Osteoblast (primary cell): ENCODE data around the gene ARPC2. TPM values are rescaled to one million over a fixed set of nuclear protein-coding genes. Genes with fewer than 3 reads are reported as not detected.

Experiments used
- DNase-seq: peaks from one replicate; pipeline ENCODE4 v3.0.0; 2011; ENCODE audit warnings: low spot score, mixed read lengths; ENCODE audit not compliant: insufficient read length; ENCODE audit errors: missing footprints
- H2AFZ ChIP-seq: 2 replicates; pipeline ENCODE4 v1.6.0; 2011; ENCODE audit warnings: mild to moderate bottlenecking, low read length
- H3K27ac ChIP-seq: 2 replicates; pipeline ENCODE4 v1.5.1; 2011; ENCODE audit warnings: mild to moderate bottlenecking, low read depth, low read length, moderate library complexity
- H3K27me3 ChIP-seq: 2 replicates; pipeline ENCODE4 v1.6.0; 2012; ENCODE audit warnings: mild to moderate bottlenecking, control low read depth, inconsistent platforms, low read length, moderate library complexity; ENCODE audit not compliant: insufficient read depth
- H3K36me3 ChIP-seq: 2 replicates; pipeline ENCODE4 v1.5.1; 2011; ENCODE audit warnings: mild to moderate bottlenecking, low read length, control low read depth, moderate library complexity; ENCODE audit not compliant: insufficient read depth
- H3K4me1 ChIP-seq: 2 replicates; pipeline ENCODE4 v1.5.1; 2011; ENCODE audit warnings: mild to moderate bottlenecking, low read length, control low read depth, moderate library complexity; ENCODE audit not compliant: insufficient read depth
- H3K4me2 ChIP-seq: 2 replicates; pipeline ENCODE4 v1.6.0; 2011; ENCODE audit warnings: mild to moderate bottlenecking, low read length; ENCODE audit not compliant: insufficient read depth
- H3K4me3 ChIP-seq: fragments of 200-600 bp; sonication (generic); 3 replicates; pipeline ENCODE4 v1.5.1; 2012; ENCODE audit warnings: mild to moderate bottlenecking, low read length, inconsistent platforms; ENCODE audit not compliant: insufficient read depth
- H3K79me2 ChIP-seq: 2 replicates; pipeline ENCODE4 v1.6.0; 2012; ENCODE audit warnings: mild to moderate bottlenecking, low read length, control low read depth, inconsistent platforms; ENCODE audit not compliant: insufficient read depth
- H3K9me3 ChIP-seq: 2 replicates; pipeline ENCODE4 v1.5.1; 2011; ENCODE audit warnings: low read depth, low read length, control low read depth
- H4K20me1 ChIP-seq: 2 replicates; pipeline ENCODE4 v1.6.0; 2012; ENCODE audit warnings: mild to moderate bottlenecking, low read length, control low read depth; ENCODE audit not compliant: insufficient read depth
- total RNA-seq: library from RNA; depleted of rRNA; stranded (reverse); fragments of >200 nt; gene quantifications from 2 replicates; pipeline ENCODE4 v1.2.3, GENCODE V29; 2012
- TF ChIP-seq, protein P1 (sequence below): IDR thresholded peaks from 2 replicates; pipeline ENCODE4 v1.5.1; 2011; ENCODE audit warnings: mild to moderate bottlenecking, low read depth, low read length, moderate library complexity; ENCODE audit errors: extremely low read depth

Gene ARPC2
- total RNA-seq, 1 donor = 301 TPM

DNA sequence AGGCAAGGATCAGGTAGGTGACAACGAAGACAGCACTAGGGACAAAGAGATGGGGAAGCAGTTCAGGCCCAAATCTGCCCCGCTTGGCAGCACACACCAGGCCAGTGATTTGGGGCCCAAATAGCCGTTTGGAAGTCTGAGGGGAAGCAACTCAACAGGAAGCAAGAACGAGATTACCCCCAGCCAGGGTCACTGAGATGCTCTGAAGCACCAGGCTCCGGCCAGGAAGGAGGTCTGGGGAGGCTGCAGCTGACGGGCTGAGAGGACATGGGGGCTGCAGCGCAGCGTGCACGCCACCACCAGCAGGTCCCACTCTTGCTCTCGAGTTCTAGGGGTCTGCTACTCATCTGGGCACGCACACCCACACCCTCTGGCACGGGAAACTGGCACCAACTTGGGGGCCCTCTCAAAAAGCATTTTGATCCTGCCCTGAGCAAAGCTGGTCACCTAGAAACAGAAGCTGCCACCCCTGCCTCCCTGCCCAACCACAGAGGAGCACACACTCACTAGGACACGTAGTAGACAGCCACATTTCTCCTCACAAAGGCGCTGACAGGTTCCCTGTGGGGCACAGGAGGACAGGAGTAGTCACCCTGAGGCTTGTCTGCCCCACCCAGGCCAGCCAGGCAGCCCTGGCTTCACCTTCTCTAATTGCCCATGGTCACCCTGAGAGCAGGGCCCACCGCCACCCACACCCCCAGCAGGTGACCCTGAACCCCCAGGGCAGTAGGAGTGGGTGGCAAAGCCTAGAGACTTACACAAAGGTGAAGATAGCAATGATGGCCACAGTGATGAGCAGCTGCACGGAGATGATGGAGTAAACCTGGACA lies 61.8 kb downstream of the ARPC2 start:
- peaks cover 86% of the 10 kb centered on the region for H3K79me2 ChIP-seq
- no peaks in the 10 kb centered on the region for H3K9me3 ChIP-seq
- H3K4me3 ChIP-seq = no peak overlapping the region
- peaks cover 76% of the 10 kb centered on the region for H3K36me3 ChIP-seq
- DNase-seq = peak; percentile 26
- H3K27ac ChIP-seq = no peak overlapping the region
- H3K4me2 ChIP-seq = no peak overlapping the region
- TF ChIP-seq, protein P1, sequence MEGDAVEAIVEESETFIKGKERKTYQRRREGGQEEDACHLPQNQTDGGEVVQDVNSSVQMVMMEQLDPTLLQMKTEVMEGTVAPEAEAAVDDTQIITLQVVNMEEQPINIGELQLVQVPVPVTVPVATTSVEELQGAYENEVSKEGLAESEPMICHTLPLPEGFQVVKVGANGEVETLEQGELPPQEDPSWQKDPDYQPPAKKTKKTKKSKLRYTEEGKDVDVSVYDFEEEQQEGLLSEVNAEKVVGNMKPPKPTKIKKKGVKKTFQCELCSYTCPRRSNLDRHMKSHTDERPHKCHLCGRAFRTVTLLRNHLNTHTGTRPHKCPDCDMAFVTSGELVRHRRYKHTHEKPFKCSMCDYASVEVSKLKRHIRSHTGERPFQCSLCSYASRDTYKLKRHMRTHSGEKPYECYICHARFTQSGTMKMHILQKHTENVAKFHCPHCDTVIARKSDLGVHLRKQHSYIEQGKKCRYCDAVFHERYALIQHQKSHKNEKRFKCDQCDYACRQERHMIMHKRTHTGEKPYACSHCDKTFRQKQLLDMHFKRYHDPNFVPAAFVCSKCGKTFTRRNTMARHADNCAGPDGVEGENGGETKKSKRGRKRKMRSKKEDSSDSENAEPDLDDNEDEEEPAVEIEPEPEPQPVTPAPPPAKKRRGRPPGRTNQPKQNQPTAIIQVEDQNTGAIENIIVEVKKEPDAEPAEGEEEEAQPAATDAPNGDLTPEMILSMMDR = no peak
- H3K4me1 ChIP-seq = peaks cover 26% of the 10 kb centered on the region
- H3K27me3 ChIP-seq = no peaks in the 10 kb centered on the region
- H2AFZ ChIP-seq = no peak overlapping the region
- H4K20me1 ChIP-seq = peaks cover 14% of the 10 kb centered on the region

DNA sequence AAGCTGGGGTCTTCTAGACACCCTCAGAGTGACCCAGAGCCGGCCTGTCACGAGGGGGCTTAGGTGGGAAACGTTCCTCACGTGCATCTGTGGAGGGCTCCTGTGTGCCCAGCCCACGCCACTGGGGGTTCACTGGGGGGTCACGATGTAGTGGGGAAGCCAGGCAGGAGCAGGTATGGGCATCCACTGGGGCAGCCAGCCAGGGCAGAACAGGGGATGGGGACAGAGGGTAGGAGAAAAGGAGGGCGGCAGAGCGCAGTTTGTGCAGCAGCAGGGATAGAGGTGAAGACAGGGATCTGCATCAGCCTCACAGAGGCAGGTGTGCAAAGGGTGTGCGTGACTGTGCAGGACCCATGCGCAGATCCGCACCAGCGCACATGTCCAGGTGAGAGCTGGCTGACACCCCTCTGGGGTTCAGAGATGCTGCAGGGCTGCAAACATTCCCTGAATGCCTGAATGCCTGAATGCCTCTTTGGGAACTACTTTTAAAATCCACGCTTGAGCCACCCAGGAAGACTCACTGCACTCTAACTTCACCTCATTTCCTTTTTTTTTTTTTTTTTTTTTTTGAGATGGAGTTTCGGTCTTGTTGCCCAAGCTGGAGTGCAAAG lies 63.4 kb downstream of the ARPC2 start:
- TF ChIP-seq, protein P1 = no peak
- Histone ChIP-seq H4K20me1 (peaks cover 20% of the 10 kb centered on the region), H3K27me3 (no peaks in the 10 kb centered on the region), H3K79me2 (peaks cover 93% of the 10 kb centered on the region), H3K9me3 (no peaks in the 10 kb centered on the region), H2AFZ (no peak overlapping the region), H3K36me3 (peaks cover 60% of the 10 kb centered on the region), H3K4me1 (peaks cover 42% of the 10 kb centered on the region), H3K4me2 (no peak overlapping the region), H3K27ac (no peak overlapping the region), H3K4me3 (no peak overlapping the region)
- peak; percentile 49 for DNase-seq

DNA sequence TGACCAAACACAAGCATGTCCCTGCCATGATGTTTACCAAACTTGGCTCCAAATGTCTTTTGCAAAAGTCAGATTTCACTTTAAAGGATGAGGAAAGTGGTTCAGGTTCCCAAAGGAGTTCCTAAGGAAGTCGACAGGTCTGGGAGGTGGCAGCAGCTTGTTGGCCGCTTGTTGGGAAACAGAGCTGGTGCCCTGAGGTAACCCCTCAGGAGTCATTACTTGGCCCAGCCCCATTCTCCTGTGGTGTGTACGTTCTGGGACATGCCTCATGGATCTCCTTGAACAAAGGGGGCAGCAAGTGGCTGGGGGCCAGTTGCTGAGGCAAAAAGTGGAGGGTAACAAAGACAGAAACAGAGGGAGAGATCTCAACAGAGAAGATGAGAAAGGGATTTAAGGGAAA lies 64.5 kb downstream of the ARPC2 start:
- H3K4me2 ChIP-seq = no peak overlapping the region
- H3K4me1 ChIP-seq = peaks cover 53% of the 10 kb centered on the region
- H3K4me3 ChIP-seq = no peak overlapping the region
- TF ChIP-seq, protein P1 = no peak
- H3K36me3 ChIP-seq = peaks cover 50% of the 10 kb centered on the region
- peak overlapping the region; percentile 98 for H3K27ac ChIP-seq
- H4K20me1 ChIP-seq = peaks cover 20% of the 10 kb centered on the region
- no peak overlapping the region for H2AFZ ChIP-seq
- H3K79me2 ChIP-seq = peaks cover 93% of the 10 kb centered on the region
- DNase-seq = peak; percentile 57
- H3K27me3 ChIP-seq = no peaks in the 10 kb centered on the region
- no peaks in the 10 kb centered on the region for H3K9me3 ChIP-seq
